NT2/D1 (cell line): ENCODE results near the gene ZNF408.

Source experiments
- DNase-seq: peaks from one replicate; pipeline ENCODE4 v3.0.0-alpha.2; 2011; ENCODE audit warnings: low read depth, low spot score
- H3K27me3 ChIP-seq: 2 replicates; pipeline ENCODE4 v1.6.0; 2011; ENCODE audit warnings: mild to moderate bottlenecking; ENCODE audit not compliant: insufficient read length, insufficient read depth
- H3K36me3 ChIP-seq: 2 replicates; pipeline ENCODE4 v1.6.1; 2011; ENCODE audit warnings: mild to moderate bottlenecking, low read length, mixed read lengths; ENCODE audit not compliant: insufficient read depth, insufficient read length
- H3K4me1 ChIP-seq: 2 replicates; pipeline ENCODE4 v1.5.1; 2011; ENCODE audit not compliant: insufficient read depth, insufficient read length
- H3K4me3 ChIP-seq: 2 replicates; pipeline ENCODE4 v1.5.1; 2011; ENCODE audit warnings: low read depth; ENCODE audit not compliant: insufficient read length
- H3K9ac ChIP-seq: 2 replicates; pipeline ENCODE4 v1.6.0; 2011; ENCODE audit warnings: low read depth; ENCODE audit not compliant: insufficient read length
- H3K9me3 ChIP-seq: 2 replicates; pipeline ENCODE4 v1.5.1; 2011; ENCODE audit warnings: mild to moderate bottlenecking, low read length; ENCODE audit not compliant: insufficient read depth
- SUZ12 ChIP-seq: IDR thresholded peaks from 2 replicates; pipeline ENCODE4 v1.6.1; 2011; ENCODE audit not compliant: insufficient read length, insufficient read depth; ENCODE audit errors: extremely low read depth
- YY1 ChIP-seq: IDR thresholded peaks from 2 replicates; pipeline ENCODE4 v1.6.1; 2011; ENCODE audit not compliant: insufficient read length, insufficient read depth
- ZNF274 ChIP-seq: IDR thresholded peaks from 2 replicates; pipeline ENCODE4 v1.6.1; 2011; ENCODE audit warnings: mild to moderate bottlenecking, low read depth, low read length

Gene ZNF408

DNA sequence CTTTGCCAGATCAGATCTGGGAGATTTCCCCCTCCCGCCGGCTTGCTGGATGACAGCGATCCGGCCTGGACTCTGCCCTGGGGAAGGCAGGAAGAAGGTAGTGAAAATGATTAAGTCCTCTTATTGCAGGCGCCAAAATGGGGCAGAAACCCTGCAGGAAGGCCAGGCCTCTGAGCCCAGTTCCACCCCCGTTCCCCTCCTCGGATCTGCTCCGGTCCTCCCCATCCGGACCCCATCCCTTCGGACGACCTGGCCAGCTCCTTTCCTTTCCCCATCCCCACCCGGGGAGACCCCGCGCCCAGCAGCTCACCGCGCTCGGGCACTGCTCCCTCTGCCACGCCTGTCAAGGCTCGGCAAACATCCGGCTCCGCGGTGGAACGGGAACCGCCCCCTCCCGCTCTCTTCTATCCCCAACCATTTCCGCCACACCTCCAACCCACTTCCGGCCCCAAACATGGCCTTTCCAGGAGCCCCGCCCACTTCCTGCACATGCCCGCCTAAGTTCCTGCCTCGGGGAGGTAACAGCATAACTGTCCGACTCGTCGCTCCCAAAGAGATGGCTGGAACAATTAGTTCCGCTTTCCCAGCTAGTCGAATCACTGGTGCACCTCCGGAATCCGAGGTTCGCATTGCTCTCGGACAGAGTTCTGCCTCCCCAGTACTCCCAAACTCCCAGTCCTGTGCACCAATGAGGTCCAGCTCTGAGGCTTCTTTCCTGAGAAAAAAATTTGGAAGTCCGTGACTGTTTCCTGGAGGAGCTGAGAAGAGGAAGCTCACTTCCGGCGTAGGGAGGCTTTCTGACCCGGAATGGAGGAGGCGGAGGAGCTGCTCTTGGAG is at the start of gene ZNF408, which contains the start of gene ARHGAP1:
Gene ZNF408 (plus strand): TSS at position 791 of the 837 bp plus-strand sequence. CDS start 17 bp downstream, at position 808.
Gene ARHGAP1 (minus strand): TSS at position 379 of the 837 bp plus-strand sequence. CDS start 4,512 bp downstream, outside the sequence.
- peaks cover 49% of the 10 kb centered on the region for H3K36me3 ChIP-seq
- H3K4me1 ChIP-seq: peaks cover 7% of the 10 kb centered on the region
- TF ChIP-seq SUZ12: no peak
- no peak for TF ChIP-seq YY1
- TF ChIP-seq ZNF274: no peak
- peak within 1 kb of the TSS; percentile 99 for H3K4me3 ChIP-seq
- H3K9me3 ChIP-seq: no peaks in the 10 kb centered on the region
- no peaks in the 10 kb centered on the region for H3K27me3 ChIP-seq
- DNase-seq: peak; percentile 100
- peak within 1 kb of the TSS; percentile 99 for H3K9ac ChIP-seq

DNA sequence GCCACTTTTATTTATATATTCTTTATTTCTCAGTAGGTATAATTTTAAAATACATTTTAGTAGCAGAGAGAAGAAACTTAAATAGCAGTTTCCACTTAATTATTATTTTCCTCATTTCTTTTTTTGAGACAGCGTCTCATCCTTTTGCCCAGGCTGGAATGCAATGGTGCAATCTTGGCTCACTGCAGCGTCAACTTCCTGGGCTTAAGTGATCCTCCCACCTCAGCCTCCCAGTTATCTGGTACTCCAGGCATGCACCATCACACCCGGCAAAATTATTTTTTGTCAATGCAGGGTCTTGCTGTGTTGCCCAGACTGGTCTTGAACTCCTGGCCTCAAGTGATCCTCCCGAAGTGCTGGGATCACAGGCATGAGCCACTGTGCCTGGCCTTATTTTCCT is 45.2 kb upstream of the ZNF408 start:
- Histone ChIP-seq H3K9ac (no peak overlapping the region), H3K36me3 (peaks cover 84% of the 10 kb centered on the region), H3K4me1 (no peaks in the 10 kb centered on the region), H3K4me3 (no peak overlapping the region), H3K27me3 (no peaks in the 10 kb centered on the region), H3K9me3 (no peaks in the 10 kb centered on the region)
- TF ChIP-seq ZNF274: no peak
- no peak for TF ChIP-seq YY1
- TF ChIP-seq SUZ12: no peak
- no peak for DNase-seq

GRCh38 chr11:46657186-46657585 is 43.6 kb upstream of the ZNF408 start:
- no peak overlapping the region for H3K9ac ChIP-seq
- no peak overlapping the region for H3K4me3 ChIP-seq
- no peak for DNase-seq
- H3K36me3 ChIP-seq: peaks cover 79% of the 10 kb centered on the region
- no peak for TF ChIP-seq ZNF274
- TF ChIP-seq YY1: no peak
- TF ChIP-seq SUZ12: no peak
- no peaks in the 10 kb centered on the region for H3K4me1 ChIP-seq
- H3K9me3 ChIP-seq: no peaks in the 10 kb centered on the region
- H3K27me3 ChIP-seq: no peaks in the 10 kb centered on the region

DNA sequence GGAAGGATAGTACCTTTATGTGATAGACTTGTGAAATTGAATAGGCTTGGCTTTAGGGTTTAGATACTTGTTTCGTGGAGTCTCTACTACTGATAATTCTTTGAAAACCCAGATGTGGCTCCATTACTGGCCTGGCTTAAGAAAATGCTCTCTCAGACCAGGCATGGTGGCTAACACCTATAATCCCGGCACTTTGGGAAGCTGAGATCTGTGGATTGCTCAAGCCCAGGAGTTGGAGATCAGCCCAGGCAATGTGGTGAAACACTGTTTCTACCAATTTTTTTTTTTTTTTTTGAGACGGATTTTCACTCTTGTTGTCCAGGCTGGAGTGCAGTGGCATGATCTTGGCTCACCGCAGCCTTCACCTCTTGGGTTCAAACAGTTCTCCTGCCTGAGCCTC is 42.6 kb upstream of the ZNF408 start:
- no peaks in the 10 kb centered on the region for H3K4me1 ChIP-seq

GRCh38 chr11:46659908-46660307 is 40.9 kb upstream of the ZNF408 start:
- peaks cover 71% of the 10 kb centered on the region for H3K36me3 ChIP-seq
- TF ChIP-seq YY1 (no peak), SUZ12 (no peak), ZNF274 (no peak)
- no peaks in the 10 kb centered on the region for H3K4me1 ChIP-seq
- H3K27me3 ChIP-seq: no peaks in the 10 kb centered on the region
- no peak for DNase-seq
- H3K9ac ChIP-seq: no peak overlapping the region
- H3K9me3 ChIP-seq: no peaks in the 10 kb centered on the region
- no peak overlapping the region for H3K4me3 ChIP-seq

More for the DNA sequence above, 42.6 kb upstream of the ZNF408 start:
- Histone ChIP-seq H3K9ac (no peak overlapping the region), H3K36me3 (peaks cover 69% of the 10 kb centered on the region), H3K9me3 (no peaks in the 10 kb centered on the region), H3K27me3 (no peaks in the 10 kb centered on the region), H3K4me3 (no peak overlapping the region)
- TF ChIP-seq SUZ12 (no peak), YY1 (no peak), ZNF274 (no peak)
- DNase-seq: no peak

DNA sequence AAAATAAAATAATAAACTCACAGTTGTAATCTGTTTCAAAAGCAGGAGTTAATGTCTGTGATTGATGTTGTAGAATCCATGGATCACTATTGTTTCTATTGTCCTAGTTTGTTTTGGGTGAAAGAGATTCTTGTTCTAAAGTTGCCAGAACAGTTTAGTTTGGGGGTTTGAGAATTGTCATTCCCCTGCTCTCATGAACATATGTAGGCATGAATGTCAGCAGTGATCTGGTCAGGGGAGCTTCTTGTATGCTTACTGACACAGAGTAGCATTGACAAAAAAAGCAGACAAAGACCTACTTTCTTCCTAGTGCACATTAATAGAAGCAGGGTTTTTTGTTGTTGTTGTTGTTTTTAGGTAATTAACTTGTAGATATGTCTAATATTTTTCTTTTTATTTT is 39.0 kb upstream of the ZNF408 start:
- H3K4me1 ChIP-seq: no peaks in the 10 kb centered on the region
- no peaks in the 10 kb centered on the region for H3K9me3 ChIP-seq
- no peaks in the 10 kb centered on the region for H3K27me3 ChIP-seq
- no peak for DNase-seq
- peaks cover 76% of the 10 kb centered on the region for H3K36me3 ChIP-seq
- TF ChIP-seq YY1 (no peak), SUZ12 (no peak), ZNF274 (no peak)
- H3K9ac ChIP-seq: no peak overlapping the region
- H3K4me3 ChIP-seq: no peak overlapping the region

- no peaks in the 10 kb centered on the region for H3K9me3 ChIP-seq
- no peak overlapping the region for H3K4me3 ChIP-seq
- no peaks in the 10 kb centered on the region for H3K27me3 ChIP-seq
- H3K9ac ChIP-seq: no peak overlapping the region
- DNase-seq: no peak
- TF ChIP-seq ZNF274: no peak
- TF ChIP-seq YY1: no peak
- TF ChIP-seq SUZ12: no peak
- peaks cover 76% of the 10 kb centered on the region for H3K36me3 ChIP-seq
- no peaks in the 10 kb centered on the region for H3K4me1 ChIP-seq
These were observed 38.5 kb upstream of the ZNF408 start for GRCh38 chr11:46662366-46662765.
